Tibial nerve (tissue), 3 donors: ENCODE results near the gene ZNF227.

Experiments used
- CTCF ChIP-seq, 5 experiments: fragments of 200-600 bp in 3 of 5; fragments of 450-650 bp in 2 of 5; sonication (generic) in 3 of 5; IDR thresholded peaks; one replicate each; pipeline ENCODE4 v1.5.1; 2016 to 2019; ENCODE audit warnings: antibody characterized with exemption in 5 of 5, mild to moderate bottlenecking in 3 of 5, moderate library complexity in 2 of 5
- POLR2A ChIP-seq, 2 donors: fragments of 450-650 bp; IDR thresholded peaks; one replicate each; pipeline ENCODE4 v1.6.1; 2017; ENCODE audit warnings: antibody characterized with exemption in 2 of 2, mild to moderate bottlenecking in 2 of 2, moderate library complexity in 2 of 2

- TF ChIP-seq POLR2A (IDR thresholded peaks at IDR 0.05) (no peak), CTCF (IDR thresholded peaks at IDR 0.05) (no peak)
These were observed 15.6 kb upstream of the ZNF227 start for GRCh38 chr19:44196772-44197171.
